Mucosa of descending colon (tissue), 3 donors: Measurements from ENCODE around the gene SLC25A19. TPM values are rescaled to one million over a fixed set of nuclear protein-coding genes. Genes with fewer than 3 reads are reported as not detected.

Source experiments
- ATAC-seq: fragments of 200-7000 bp; cut with Tn5 transposase; one replicate; pipeline ENCODE4 v1.9.1; 2020; ENCODE audit warnings: mild to moderate bottlenecking, moderate library complexity
- DNase-seq, 3 donors: peaks; one replicate each; pipeline ENCODE4 v3.0.0-alpha.2; 2020
- H3K36me3 ChIP-seq: fragments of 200-600 bp; one replicate; pipeline ENCODE4 v1.8.0; 2021; ENCODE audit warnings: low read depth, mild to moderate bottlenecking
- H3K4me1 ChIP-seq: fragments of 200-600 bp; one replicate; pipeline ENCODE4 v1.8.0; 2021; ENCODE audit warnings: low read depth, mild to moderate bottlenecking
- H3K4me3 ChIP-seq: fragments of 200-600 bp; one replicate; pipeline ENCODE4 v1.8.0; 2021; ENCODE audit warnings: mild to moderate bottlenecking
- H3K9me3 ChIP-seq: fragments of 200-600 bp; one replicate; pipeline ENCODE4 v1.8.0; 2021; ENCODE audit warnings: mild to moderate bottlenecking
- CTCF ChIP-seq: fragments of 200-600 bp; IDR thresholded peaks from one replicate; pipeline ENCODE4 v1.8.0; 2022; ENCODE audit warnings: antibody characterized with exemption, mild to moderate bottlenecking
- intact Hi-C, 2 donors: fragments of 100-400 bp; cut with DNase I in 1 of 2; cut with micrococcal nuclease in 1 of 2; formaldehyde crosslinking; loops; one replicate each; pipeline versions ENCODE4 v1.11.0 to v1.11.1; 2022; cut with DNase I, micrococcal nuclease
- total RNA-seq, 3 donors: library from RNA; stranded (reverse); fragmentation: NEBNext Ultra II Directional in 2 of 3; extraction: Animal tissue kit (Norgen Biotek cat#: 25700) in 2 of 3; gene quantifications; one replicate each; pipeline versions ENCODE4 v1.2.1 to v1.2.4, GENCODE V29; 2021 to 2023
- donor health status: DM: no; HTN: no; CAD: no; lungs with moderate emphysema.
- donor health status: DM: no; HTN: no; CAD: no.
- donor health status: DM: no; HTN: yes; CAD: no.

SLC25A19 gene
- total RNA-seq, 3 donors from 2014 or later: 15.5 to 20.0 (median 15.6) TPM

DNA sequence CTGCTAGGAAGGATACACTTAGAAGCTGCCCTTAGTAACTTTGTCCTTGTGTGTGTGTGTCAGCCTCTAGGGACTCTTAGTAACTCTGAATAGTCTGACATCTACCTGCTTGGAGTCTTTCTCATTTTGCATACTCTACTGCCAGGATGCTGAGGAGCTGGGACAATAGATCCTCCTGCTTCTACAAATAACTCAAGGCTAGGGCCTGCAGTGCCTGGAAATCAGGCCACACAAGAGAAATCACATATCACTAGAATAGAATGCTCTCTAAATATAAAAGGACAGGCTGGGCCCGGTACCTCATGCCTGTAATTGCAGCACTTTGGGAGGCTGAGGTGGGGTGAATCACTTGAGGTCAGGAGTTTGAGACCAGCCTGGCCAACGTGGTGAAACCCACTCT, 38.5 kb upstream of the SLC25A19 start:
- no peaks in the 10 kb centered on the region for H3K4me1 ChIP-seq
- intact Hi-C loops: loop anchor here in 1 of 2 donors (5.0 kb wide), 1 partner anchor 75 kb away; no protein-coding TSS in a partner anchor
- no peak for TF ChIP-seq CTCF
- DNase-seq (no peak), ATAC-seq (no peak)
- H3K36me3 ChIP-seq: no peaks in the 10 kb centered on the region
- no peaks in the 10 kb centered on the region for H3K9me3 ChIP-seq
- no peak overlapping the region for H3K4me3 ChIP-seq

DNA sequence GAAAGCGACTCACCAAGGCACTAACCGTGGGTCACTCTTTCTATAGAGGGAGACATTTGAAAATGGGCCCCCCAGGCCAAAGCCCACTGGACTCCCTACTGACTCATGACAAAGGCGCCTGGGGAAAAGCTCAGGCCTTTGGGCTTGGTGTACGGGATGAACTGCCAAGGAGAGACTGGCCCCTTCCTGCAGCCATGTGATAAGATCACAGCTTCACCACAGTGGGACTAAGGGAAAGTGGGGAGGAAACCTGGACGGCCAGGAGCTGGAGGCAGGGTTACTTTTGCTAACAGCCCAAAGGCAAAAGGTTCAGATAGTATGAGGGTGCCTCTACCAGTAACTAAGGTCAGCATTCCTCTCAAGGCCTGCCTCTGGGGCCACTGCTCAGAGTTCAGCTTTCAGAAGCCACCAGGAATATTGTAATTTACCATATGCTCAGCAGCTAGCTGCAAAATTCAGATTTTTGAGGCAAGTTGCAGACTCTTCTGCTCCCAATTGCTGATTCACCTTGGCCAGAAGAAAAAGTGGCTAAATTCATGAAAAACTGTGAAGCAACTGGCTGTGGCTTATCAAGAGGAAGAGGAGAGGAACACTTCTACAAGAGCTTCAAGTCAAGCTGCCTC, 37.1 kb upstream of the SLC25A19 start:
- Histone ChIP-seq H3K4me1 (no peaks in the 10 kb centered on the region), H3K4me3 (no peak overlapping the region), H3K9me3 (no peaks in the 10 kb centered on the region), H3K36me3 (no peaks in the 10 kb centered on the region)
- TF ChIP-seq CTCF: no peak
- DNase-seq (no peak), ATAC-seq (no peak)
- intact Hi-C loops: loop anchor here in 1 of 2 donors (5.0 kb wide), 1 partner anchor 76 kb away; no protein-coding TSS in a partner anchor

GRCh38 chr17:75325827-75326225, 36.6 kb upstream of the SLC25A19 start:
- no peak for ATAC-seq
- intact Hi-C loops: loop anchor here in 1 of 2 donors (5.0 kb wide), 1 partner anchor 76 kb away; no protein-coding TSS in a partner anchor
- TF ChIP-seq CTCF: no peak
- no peaks in the 10 kb centered on the region for H3K9me3 ChIP-seq
- DNase-seq: no peak
- H3K36me3 ChIP-seq: no peaks in the 10 kb centered on the region
- no peaks in the 10 kb centered on the region for H3K4me1 ChIP-seq
- no peak overlapping the region for H3K4me3 ChIP-seq

DNA sequence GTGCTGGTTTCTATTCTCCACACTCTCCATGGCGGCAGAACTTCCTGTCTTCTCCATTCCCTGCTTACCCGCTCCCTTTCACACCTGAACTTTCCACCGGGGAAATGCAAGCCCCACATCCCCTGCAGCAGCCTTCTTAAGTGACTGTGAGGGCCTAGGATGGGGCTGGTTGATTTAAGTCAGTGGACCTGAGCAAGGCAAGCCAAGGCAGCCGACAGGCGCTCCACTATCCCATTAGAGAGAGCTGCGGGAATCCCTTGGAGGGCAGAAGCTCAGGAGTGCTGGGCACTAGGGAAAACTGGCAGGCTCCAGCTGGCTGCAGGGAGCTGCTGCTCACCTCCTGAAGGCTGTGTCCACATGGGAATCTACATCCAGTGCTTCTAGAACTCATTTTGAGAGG, 36.1 kb upstream of the SLC25A19 start:
- no peak for TF ChIP-seq CTCF
- intact Hi-C loops: loop anchor here in 1 of 2 donors (5.0 kb wide), 1 partner anchor 77 kb away; no protein-coding TSS in a partner anchor

DNA sequence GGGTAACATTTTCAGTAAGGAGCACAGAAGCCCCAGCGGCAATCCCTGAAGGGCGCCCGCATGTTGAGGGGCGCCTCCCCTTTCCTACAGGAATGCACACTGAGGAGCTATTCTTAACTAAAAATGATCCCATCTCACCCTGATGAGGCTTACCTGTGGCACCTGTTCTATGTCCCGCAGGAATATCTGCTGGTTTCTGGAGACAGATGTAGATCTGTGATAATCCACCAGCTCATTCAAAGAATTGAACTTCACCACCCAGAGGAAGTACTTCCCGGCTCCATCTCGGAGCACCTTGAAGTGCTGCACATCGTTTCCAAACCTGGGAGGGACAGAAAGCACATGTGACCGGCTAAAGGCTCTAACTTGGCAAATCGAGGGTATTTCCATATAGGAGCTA, 32.3 kb upstream of the SLC25A19 start:
- Histone ChIP-seq H3K36me3 (no peaks in the 10 kb centered on the region), H3K4me3 (no peak overlapping the region), H3K4me1 (no peaks in the 10 kb centered on the region), H3K9me3 (no peaks in the 10 kb centered on the region)
- no peak for ATAC-seq
- intact Hi-C loops: no loop called here
- TF ChIP-seq CTCF: no peak
- no peak for DNase-seq

More for the DNA sequence above, 36.1 kb upstream of the SLC25A19 start:
- no peaks in the 10 kb centered on the region for H3K4me1 ChIP-seq
- ATAC-seq: no peak
- no peaks in the 10 kb centered on the region for H3K9me3 ChIP-seq
- DNase-seq: no peak
- no peaks in the 10 kb centered on the region for H3K36me3 ChIP-seq
- H3K4me3 ChIP-seq: no peak overlapping the region
